Ascending aorta (tissue), 2 donors: ENCODE results near the gene LTB. TPM values are rescaled to one million over a fixed set of nuclear protein-coding genes. Genes with fewer than 3 reads are reported as not detected.

Source experiments
- DNase-seq, 2 donors: peaks; one replicate each; pipeline ENCODE4 v3.0.0-alpha.2; 2019; ENCODE audit warnings: low spot score in 2 of 2
- H3K27ac ChIP-seq, 2 donors: fragments of 200-600 bp; sonication (generic); one replicate each; pipeline ENCODE4 v1.5.1; 2016 to 2017; ENCODE audit warnings: mild to moderate bottlenecking in 1 of 2
- H3K27me3 ChIP-seq: fragments of 200-600 bp; sonication (generic); one replicate; pipeline ENCODE4 v1.5.1; 2017
- H3K36me3 ChIP-seq, 2 donors: fragments of 200-600 bp; sonication (generic); one replicate each; pipeline ENCODE4 v1.5.1; 2016
- H3K4me1 ChIP-seq, 2 donors: fragments of 200-600 bp; sonication (generic); one replicate each; pipeline ENCODE4 v1.5.1; 2016 to 2017; ENCODE audit warnings: mild to moderate bottlenecking in 1 of 2
- H3K4me3 ChIP-seq, 2 donors: fragments of 200-600 bp; sonication (generic); one replicate each; pipeline ENCODE4 v1.5.1; 2016 to 2017; ENCODE audit warnings: mild to moderate bottlenecking in 1 of 2
- H3K9me3 ChIP-seq, 2 donors: fragments of 200-600 bp; sonication (generic); one replicate each; pipeline ENCODE4 v1.5.1; 2016
- CTCF ChIP-seq, 3 experiments: fragments of 200-600 bp in 2 of 3; fragments of 450-650 bp in 1 of 3; sonication (generic) in 2 of 3; IDR thresholded peaks; one replicate each; pipeline ENCODE4 v1.5.1; 2016 to 2019; ENCODE audit warnings: antibody characterized with exemption in 3 of 3, mild to moderate bottlenecking in 1 of 3, moderate library complexity in 1 of 3
- intact Hi-C: fragments of 100-400 bp; cut with DNase I; formaldehyde crosslinking; loops from one replicate; pipeline ENCODE4 v1.15.1; 2023
- total RNA-seq: library from RNA; depleted of rRNA; stranded (reverse); fragments of >200 nt; gene quantifications from one replicate; pipeline ENCODE4 v1.1.0, GENCODE V29; 2016

LTB gene
- total RNA-seq, 1 donor from 2014 or later: not detected

- no peaks in the 10 kb centered on the region for H3K9me3 ChIP-seq
- peaks cover 4 to 6% of the 10 kb centered on the region in 2 donors for H3K4me1 ChIP-seq
- no peaks in the 10 kb centered on the region for H3K27me3 ChIP-seq
- peaks cover 17 to 33% of the 10 kb centered on the region in 2 donors for H3K36me3 ChIP-seq
- H3K4me3 ChIP-seq: no peak overlapping the region
- intact Hi-C loops: no loop called here
- DNase-seq: no peak
- TF ChIP-seq CTCF (IDR thresholded peaks at IDR 0.05): no peak
- H3K27ac ChIP-seq: peak overlapping the region; percentile 54 to 66
Measured at GRCh38 chr6:31560697-31561058, 21.5 kb downstream of the LTB start.

- Histone ChIP-seq H3K4me3 (no peak overlapping the region), H3K27me3 (no peaks in the 10 kb centered on the region), H3K4me1 (peaks cover 4 to 6% of the 10 kb centered on the region in 2 donors), H3K9me3 (no peaks in the 10 kb centered on the region), H3K36me3 (peaks cover 17 to 33% of the 10 kb centered on the region in 2 donors), H3K27ac (peak overlapping the region; percentile 54 to 66)
- DNase-seq: peak in 1 of 2 donors; percentile 78
- no peak for TF ChIP-seq CTCF (IDR thresholded peaks at IDR 0.05)
- intact Hi-C loops: no loop called here
Measured at GRCh38 chr6:31559958-31560696, 22.1 kb downstream of the LTB start.

- no peaks in the 10 kb centered on the region for H3K9me3 ChIP-seq
- no peak for DNase-seq
- peaks cover 17 to 33% of the 10 kb centered on the region in 2 donors for H3K36me3 ChIP-seq
- peaks cover 4 to 6% of the 10 kb centered on the region in 2 donors for H3K4me1 ChIP-seq
- peak overlapping the region; percentile 54 to 66 for H3K27ac ChIP-seq
- no peaks in the 10 kb centered on the region for H3K27me3 ChIP-seq
- TF ChIP-seq CTCF (IDR thresholded peaks at IDR 0.05): no peak
- intact Hi-C loops: no loop called here
- no peak overlapping the region for H3K4me3 ChIP-seq
Measured at GRCh38 chr6:31559606-31559957, 22.6 kb downstream of the LTB start.

GRCh38 chr6:31558631-31559500 is 23.4 kb downstream of the LTB start:
- Histone ChIP-seq H3K9me3 (no peaks in the 10 kb centered on the region), H3K4me3 (no peak overlapping the region), H3K27me3 (no peaks in the 10 kb centered on the region), H3K27ac (peak overlapping the region in 1 of 2 donors; percentile 54), H3K36me3 (peaks cover 17 to 33% of the 10 kb centered on the region in 2 donors), H3K4me1 (peaks cover 4 to 6% of the 10 kb centered on the region in 2 donors)
- DNase-seq: no peak
- intact Hi-C loops: no loop called here
- no peak for TF ChIP-seq CTCF (IDR thresholded peaks at IDR 0.05)

GRCh38 chr6:31558318-31558625 is 24.0 kb downstream of the LTB start:
- H3K27ac ChIP-seq: no peak overlapping the region

More at GRCh38 chr6:31558318-31558625, 24.0 kb downstream of the LTB start:
- no peak for DNase-seq
- intact Hi-C loops: no loop called here
- H3K4me3 ChIP-seq: no peak overlapping the region
- no peaks in the 10 kb centered on the region for H3K9me3 ChIP-seq
- peaks cover 17 to 33% of the 10 kb centered on the region in 2 donors for H3K36me3 ChIP-seq
- peaks cover 4 to 6% of the 10 kb centered on the region in 2 donors for H3K4me1 ChIP-seq
- no peaks in the 10 kb centered on the region for H3K27me3 ChIP-seq
- TF ChIP-seq CTCF (IDR thresholded peaks at IDR 0.05): no peak
